CD4-positive, alpha-beta T cell treated with Interleukin-10 for 1 hour (primary cell): ENCODE results near the gene LUC7L.
"Not testable (repeated sequence)": the region's sequence is repeated elsewhere in the genome, so short reads cannot be mapped to it uniquely, and the experiment has no call there.

Experiments
- DNase-seq: peaks from one replicate; pipeline ENCODE4 v3.0.0-alpha.2; 2020

The LUC7L gene

DNA sequence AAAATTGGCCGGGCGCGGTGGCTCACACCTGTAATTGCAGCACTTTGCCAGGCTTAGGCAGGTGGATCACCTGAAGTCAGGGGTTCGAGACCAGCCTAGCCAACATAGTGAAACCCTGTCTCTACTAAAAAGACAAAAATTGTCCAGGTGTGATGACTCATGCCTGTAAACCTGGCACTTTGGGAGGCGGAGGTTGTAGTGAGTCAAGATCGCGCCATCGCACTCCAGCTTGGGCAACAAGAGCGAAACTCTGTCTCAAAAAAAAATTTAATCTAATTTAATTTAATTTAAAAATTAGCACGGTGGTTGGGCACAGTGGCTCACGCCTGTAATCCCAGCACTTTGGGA is 50.6 kb downstream of the LUC7L start:
- no peak for DNase-seq

GRCh38 chr16:177981-178667 is 51.1 kb downstream of the LUC7L start:
- DNase-seq: no peak

DNA sequence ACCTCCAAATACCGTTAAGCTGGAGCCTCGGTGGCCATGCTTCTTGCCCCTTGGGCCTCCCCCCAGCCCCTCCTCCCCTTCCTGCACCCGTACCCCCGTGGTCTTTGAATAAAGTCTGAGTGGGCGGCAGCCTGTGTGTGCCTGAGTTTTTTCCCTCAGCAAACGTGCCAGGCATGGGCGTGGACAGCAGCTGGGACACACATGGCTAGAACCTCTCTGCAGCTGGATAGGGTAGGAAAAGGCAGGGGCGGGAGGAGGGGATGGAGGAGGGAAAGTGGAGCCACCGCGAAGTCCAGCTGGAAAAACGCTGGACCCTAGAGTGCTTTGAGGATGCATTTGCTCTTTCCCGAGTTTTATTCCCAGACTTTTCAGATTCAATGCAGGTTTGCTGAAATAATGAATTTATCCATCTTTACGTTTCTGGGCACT is 51.8 kb downstream of the LUC7L start:
- DNase-seq: no peak

DNA sequence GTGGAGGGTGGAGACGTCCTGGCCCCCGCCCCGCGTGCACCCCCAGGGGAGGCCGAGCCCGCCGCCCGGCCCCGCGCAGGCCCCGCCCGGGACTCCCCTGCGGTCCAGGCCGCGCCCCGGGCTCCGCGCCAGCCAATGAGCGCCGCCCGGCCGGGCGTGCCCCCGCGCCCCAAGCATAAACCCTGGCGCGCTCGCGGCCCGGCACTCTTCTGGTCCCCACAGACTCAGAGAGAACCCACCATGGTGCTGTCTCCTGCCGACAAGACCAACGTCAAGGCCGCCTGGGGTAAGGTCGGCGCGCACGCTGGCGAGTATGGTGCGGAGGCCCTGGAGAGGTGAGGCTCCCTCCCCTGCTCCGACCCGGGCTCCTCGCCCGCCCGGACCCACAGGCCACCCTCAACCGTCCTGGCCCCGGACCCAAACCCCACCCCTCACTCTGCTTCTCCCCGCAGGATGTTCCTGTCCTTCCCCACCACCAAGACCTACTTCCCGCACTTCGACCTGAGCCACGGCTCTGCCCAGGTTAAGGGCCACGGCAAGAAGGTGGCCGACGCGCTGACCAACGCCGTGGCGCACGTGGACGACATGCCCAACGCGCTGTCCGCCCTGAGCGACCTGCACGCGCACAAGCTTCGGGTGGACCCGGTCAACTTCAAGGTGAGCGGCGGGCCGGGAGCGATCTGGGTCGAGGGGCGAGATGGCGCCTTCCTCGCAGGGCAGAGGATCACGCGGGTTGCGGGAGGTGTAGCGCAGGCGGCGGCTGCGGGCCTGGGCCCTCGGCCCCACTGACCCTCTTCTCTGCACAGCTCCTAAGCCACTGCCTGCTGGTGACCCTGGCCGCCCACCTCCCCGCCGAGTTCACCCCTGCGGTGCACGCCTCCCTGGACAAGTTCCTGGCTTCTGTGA is 52.5 kb downstream of the LUC7L start, which contains the start of gene HBA1:
HBA1 (plus strand) TSS at position 204 of the 906 bp plus-strand sequence; CDS start at position 241, 37 bp downstream.
- DNase-seq: not testable (repeated sequence)

- DNase-seq: not testable (repeated sequence)
These were observed 53.2 kb downstream of the LUC7L start for GRCh38 chr16:176006-176405.

DNA sequence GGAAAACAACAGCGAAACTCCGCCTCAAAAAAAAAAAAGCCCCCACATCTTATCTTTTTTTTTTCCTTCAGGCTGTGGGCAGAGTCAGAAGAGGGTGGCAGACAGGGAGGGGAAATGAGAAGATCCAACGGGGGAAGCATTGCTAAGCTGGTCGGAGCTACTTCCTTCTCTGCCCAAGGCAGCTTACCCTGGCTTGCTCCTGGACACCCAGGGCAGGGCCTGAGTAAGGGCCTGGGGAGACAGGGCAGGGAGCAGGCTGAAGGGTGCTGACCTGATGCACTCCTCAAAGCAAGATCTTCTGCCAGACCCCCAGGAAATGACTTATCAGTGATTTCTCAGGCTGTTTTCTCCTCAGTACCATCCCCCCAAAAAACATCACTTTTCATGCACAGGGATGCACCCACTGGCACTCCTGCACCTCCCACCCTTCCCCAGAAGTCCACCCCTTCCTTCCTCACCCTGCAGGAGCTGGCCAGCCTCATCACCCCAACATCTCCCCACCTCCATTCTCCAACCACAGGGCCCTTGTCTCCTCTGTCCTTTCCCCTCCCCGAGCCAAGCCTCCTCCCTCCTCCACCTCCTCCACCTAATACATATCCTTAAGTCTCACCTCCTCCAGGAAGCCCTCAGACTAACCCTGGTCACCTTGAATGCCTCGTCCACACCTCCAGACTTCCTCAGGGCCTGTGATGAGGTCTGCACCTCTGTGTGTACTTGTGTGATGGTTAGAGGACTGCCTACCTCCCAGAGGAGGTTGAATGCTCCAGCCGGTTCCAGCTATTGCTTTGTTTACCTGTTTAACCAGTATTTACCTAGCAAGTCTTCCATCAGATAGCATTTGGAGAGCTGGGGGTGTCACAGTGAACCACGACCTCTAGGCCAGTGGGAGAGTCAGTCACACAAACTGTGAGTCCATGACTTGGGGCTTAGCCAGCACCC is 54.0 kb downstream of the LUC7L start:
- DNase-seq: no peak

- not testable (repeated sequence) for DNase-seq
These were observed 55.1 kb downstream of the LUC7L start for GRCh38 chr16:173928-174769.

DNA sequence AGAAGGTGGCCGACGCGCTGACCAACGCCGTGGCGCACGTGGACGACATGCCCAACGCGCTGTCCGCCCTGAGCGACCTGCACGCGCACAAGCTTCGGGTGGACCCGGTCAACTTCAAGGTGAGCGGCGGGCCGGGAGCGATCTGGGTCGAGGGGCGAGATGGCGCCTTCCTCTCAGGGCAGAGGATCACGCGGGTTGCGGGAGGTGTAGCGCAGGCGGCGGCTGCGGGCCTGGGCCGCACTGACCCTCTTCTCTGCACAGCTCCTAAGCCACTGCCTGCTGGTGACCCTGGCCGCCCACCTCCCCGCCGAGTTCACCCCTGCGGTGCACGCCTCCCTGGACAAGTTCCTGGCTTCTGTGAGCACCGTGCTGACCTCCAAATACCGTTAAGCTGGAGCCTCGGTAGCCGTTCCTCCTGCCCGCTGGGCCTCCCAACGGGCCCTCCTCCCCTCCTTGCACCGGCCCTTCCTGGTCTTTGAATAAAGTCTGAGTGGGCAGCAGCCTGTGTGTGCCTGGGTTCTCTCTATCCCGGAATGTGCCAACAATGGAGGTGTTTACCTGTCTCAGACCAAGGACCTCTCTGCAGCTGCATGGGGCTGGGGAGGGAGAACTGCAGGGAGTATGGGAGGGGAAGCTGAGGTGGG is 55.9 kb downstream of the LUC7L start:
- DNase-seq: not testable (repeated sequence)

DNA sequence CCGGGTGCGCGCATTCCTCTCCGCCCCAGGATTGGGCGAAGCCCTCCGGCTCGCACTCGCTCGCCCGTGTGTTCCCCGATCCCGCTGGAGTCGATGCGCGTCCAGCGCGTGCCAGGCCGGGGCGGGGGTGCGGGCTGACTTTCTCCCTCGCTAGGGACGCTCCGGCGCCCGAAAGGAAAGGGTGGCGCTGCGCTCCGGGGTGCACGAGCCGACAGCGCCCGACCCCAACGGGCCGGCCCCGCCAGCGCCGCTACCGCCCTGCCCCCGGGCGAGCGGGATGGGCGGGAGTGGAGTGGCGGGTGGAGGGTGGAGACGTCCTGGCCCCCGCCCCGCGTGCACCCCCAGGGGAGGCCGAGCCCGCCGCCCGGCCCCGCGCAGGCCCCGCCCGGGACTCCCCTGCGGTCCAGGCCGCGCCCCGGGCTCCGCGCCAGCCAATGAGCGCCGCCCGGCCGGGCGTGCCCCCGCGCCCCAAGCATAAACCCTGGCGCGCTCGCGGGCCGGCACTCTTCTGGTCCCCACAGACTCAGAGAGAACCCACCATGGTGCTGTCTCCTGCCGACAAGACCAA is 56.8 kb downstream of the LUC7L start, which contains the start of gene HBA2:
HBA2 (plus strand) TSS at position 503 of the 568 bp plus-strand sequence; CDS start at position 540, 37 bp downstream.
- DNase-seq: not testable (repeated sequence)

GRCh38 chr16:170788-171187 is 58.5 kb downstream of the LUC7L start:
- DNase-seq: no peak

- DNase-seq: not testable (repeated sequence)
These were observed 59.2 kb downstream of the LUC7L start for GRCh38 chr16:170088-170507.

- no peak for DNase-seq
These were observed 60.2 kb downstream of the LUC7L start for GRCh38 chr16:169014-169413.

DNA sequence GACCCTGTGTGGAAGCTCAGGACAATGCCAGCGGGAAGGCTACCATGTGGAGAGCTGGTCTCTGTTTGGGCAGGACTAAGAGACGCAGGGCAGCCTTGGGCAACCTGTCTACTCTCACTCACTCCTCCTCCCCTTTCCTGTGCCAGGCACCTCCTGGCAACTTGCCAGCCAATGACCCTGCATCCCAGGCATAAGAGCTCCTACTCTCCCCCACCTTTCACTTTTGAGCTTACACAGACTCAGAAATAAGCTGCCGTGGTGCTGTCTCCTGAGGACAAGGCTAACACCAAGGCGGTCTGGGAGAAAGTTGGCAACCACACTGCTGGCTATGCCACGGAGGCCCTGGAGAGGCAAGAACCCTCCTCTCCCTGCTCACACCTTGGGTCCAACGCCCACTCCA is 60.8 kb downstream of the LUC7L start:
- no peak for DNase-seq

DNA sequence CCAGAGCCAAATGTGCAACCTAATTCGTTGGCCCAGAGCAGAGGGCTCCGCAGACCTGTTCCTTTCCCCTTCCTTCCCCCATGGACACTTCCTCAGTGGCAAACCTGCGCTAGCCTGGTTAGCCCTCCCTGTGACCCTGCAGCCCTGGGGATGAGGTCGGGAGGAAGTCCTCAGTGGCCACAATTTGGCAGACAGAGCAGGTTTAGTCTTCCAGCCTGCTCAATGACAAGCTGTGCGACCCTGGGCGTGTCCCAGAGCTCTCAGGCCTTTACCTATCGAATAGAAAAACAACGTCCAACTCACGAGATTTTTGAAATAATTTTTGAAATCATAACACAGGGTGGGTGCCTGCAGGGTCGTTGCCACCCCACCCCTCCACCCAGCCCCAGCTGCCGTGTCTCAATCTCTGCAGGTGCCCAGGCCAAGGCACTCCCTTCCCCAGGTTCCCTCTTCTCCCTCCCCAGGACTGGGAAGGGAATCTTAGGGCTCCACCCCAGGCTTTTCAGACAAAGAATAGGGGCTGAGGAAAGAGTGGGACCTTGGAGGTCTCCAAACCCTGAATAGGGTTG is 62.0 kb downstream of the LUC7L start:
- DNase-seq: no peak

- DNase-seq: no peak
These were observed 62.7 kb downstream of the LUC7L start for GRCh38 chr16:166375-167121.

GRCh38 chr16:165539-166374 is 63.5 kb downstream of the LUC7L start, which contains the start of gene HBM:
Gene HBM, plus strand, starts transcription at chr16:165978. Its CDS starts 20 bp downstream, at chr16:165998.
- DNase-seq: no peak

- no peak for DNase-seq
These were observed 64.3 kb downstream of the LUC7L start for GRCh38 chr16:164827-165538.
